Frontal cortex (tissue), 4 donors: Measurements from ENCODE around the gene HRH2. TPM values are rescaled to one million over a fixed set of nuclear protein-coding genes. Genes with fewer than 3 reads are reported as not detected.
"Not testable (repeated sequence)": the region's sequence is repeated elsewhere in the genome, so short reads cannot be mapped to it uniquely, and the experiment has no call there.

Experiments used
- DNase-seq, 2 donors: peaks; one replicate each; pipeline ENCODE4 v3.0.0; 2012; ENCODE audit warnings: low spot score in 2 of 2
- FAIRE-seq: peaks from 2 replicates; lab custom pipeline; 2012; peaks lifted over from hg19 to GRCh38; lab: Jason Lieb, UNC
- total RNA-seq: library from RNA; depleted of rRNA; stranded (reverse); fragments of >200 nt; gene quantifications from one replicate; pipeline ENCODE4 v1.2.3, GENCODE V29; 2014
- donor health status: control.
- donor health status: control.
- donor health status: control.

Gene HRH2
- total RNA-seq, 1 donor from 2014 or later = 3.3 TPM

DNA sequence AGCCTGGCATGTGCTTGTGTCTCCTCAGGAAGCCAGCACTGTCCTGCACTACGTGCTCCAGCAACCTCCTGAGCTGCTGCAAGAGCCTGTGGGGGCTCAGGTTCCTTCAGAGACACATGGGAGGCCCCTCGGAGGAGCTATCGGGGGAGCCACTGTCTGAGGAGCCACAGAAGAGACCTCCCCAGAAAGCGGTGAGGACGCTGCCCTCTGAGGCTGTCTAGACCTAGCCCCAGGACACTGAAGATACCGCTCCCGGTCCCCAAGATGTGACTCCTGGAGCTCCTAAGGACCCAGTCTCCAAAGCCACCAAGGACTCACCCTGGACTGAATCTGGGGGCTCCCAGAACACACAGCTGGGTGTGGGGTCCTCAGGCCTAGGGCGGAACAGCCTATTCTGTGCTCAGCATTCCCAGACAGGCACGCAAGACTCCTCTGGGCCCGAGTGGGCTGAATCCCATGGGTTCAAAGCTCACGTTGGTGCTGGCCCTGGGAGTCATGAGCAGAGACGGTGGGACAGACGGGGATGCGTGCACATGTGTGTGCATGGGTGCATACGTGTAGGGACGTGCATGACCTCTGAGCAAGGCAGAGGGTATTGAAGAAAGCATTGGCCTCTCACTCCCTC lies 50.0 kb downstream of the HRH2 start:
- DNase-seq = no peak

DNA sequence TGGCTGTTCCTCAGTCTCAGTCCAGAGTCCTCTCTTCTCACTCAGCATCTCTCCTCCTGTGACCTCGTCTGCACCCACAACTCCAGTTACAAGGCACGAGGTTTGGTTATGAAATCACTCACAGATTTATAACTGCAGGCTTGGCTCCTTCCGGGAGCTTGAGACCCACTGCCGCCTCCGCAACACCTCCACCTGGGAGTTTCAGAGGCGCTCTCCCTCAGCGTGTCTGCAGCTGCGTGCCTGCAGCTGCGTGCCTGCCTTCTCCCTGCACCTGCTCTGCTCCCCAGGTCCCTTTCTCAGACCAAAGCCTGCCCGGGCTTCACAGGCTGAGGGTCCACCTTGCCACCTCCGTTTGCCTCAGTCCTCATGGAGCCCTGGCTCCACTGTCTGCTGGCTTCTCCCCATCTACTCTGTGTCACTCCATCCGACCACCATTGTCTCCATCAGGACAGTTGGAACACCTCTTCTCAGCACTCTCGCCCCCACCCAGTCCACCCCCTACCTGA lies 51.5 kb downstream of the HRH2 start:
- DNase-seq (no peak), FAIRE-seq (no peak)

More for the DNA sequence above, 50.0 kb downstream of the HRH2 start:
- FAIRE-seq = no peak

DNA sequence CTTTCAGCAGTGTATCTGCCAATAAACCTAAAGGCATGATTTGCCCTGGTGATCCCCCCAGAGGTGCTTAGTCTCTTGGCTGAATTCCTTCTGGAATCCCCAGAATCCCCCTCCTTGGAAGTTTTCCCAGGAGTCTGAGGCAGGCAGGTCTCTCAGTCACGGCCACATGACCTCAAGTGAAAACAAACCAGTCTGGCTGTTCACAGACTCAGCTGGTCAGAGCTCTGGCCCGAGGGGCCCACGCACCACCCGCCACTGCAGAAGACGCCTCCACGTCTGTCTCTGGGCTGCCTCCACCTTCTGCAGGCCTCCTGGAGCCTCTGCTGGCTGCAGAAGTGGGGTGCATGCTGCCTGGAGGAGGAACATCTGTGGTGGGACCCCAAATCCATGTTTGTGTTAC lies 52.5 kb downstream of the HRH2 start:
- FAIRE-seq = no peak
- no peak for DNase-seq

DNA sequence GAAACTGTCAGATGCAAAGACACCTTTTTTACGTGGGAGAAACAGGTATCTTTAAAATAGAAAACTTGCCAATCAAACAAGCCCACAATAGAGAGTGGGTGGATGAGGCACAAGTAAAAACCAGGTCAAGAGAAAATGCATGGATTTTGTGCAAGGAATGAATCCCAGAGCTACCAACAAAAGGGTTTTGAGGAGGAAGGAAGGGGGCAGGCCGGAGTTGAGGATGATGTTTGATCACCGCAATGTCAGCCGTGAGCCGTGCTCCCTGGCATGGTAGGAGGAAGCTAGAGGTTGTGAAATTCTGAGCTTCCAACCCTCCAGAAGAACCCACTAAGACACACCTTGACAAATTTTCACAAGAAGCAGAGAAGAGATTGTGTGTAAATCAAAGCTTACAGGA lies 53.2 kb downstream of the HRH2 start:
- FAIRE-seq (no peak), DNase-seq (no peak)

DNA sequence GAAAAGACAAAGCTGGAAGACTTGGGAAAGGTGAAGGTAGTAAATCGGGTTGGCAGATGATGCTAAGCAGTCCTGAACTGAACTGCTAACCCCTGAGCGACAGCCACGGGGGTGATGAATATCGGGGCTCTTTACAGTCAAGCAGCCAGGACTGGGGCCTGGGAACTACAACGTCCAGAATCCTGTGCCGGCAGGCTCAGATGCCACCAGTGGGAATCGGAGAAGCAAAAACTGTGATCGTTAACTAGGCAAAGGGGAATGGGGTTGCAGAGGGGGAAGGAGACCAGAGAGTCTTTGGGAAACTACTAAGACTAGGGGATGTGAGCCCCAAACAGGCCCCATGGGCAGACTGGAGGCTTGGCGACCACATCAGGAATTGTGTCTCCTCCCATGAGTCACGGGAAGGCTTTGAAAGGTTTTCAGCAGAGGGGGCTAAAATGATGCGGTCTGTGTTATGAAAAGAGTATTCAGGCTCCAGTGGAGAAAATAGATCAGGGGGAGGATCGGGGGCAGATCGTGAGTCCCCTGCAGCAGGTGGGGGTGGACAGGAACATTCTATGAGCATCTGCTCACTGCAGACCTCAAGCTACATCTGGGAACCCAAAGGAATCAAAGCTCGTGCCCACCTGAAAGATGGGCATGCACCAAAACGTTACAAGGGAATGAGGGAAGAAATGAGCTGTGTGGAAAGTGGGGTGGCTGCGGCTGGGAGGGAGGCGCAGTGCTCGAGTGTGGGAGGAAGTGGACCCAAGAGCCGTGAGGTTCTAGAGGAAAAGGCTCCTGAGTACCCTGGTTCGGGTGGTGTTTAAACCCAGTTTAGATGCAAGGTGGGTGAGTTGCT lies 53.8 kb downstream of the HRH2 start:
- no peak for DNase-seq
- FAIRE-seq = no peak

DNA sequence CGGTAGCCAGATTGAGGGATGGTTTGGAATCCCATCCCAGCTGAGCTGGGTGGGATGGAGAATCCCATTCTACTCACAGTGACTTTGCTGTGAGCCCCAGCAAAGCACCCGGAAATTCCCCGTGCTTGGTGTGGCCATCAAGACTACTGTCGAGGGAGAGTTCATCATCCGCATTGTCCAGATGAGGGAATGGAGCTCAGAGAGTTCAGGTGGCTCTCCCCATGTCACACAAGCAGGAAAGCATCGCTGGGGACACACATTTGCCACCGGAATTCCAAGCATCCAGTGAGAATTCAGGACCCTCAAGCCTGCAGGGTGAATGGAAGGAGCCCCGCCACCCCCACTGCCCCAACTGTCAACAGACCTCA lies 54.4 kb downstream of the HRH2 start:
- FAIRE-seq (no peak), DNase-seq (no peak)

DNA sequence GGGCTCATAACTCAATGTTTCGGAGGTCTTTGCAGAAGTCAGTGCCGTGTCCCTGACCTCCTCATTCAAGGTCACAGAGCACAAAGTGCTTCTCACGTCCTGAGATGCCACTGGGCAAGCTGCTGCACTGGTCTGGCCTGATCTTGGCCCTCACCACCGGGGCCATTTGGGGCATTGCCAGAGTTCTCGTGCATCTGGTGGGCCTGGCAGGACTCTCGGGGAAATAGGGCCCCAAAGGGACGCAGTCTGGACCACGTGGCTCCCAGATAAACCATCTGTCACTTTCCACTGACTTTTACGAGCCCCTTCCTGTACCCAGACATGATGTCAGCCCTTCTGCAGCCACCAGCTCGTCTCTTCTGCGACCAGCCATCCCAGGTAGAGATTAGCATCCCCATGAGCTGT lies 54.8 kb downstream of the HRH2 start:
- DNase-seq = no peak

DNA sequence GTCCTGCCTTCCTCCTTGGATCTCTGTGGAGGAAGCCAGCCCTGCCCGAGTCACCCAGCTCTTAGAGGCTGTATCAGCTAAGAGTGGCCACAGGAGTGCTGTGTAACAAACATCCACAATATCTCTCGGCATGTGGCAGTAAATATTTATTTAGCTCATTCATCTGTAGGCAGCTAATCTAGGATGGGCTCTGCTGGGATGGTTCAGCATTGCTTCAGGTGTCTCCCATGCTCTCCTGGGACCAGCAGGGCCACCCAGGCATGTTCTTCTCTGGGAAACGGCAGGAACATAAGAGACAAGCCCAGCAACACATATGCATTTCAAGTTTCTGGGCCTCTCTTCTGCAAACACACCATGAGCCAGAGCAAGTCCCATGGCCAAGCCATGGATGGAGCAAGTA lies 56.1 kb downstream of the HRH2 start:
- FAIRE-seq (no peak), DNase-seq (no peak)

More for the DNA sequence above, 54.8 kb downstream of the HRH2 start:
- no peak for FAIRE-seq

DNA sequence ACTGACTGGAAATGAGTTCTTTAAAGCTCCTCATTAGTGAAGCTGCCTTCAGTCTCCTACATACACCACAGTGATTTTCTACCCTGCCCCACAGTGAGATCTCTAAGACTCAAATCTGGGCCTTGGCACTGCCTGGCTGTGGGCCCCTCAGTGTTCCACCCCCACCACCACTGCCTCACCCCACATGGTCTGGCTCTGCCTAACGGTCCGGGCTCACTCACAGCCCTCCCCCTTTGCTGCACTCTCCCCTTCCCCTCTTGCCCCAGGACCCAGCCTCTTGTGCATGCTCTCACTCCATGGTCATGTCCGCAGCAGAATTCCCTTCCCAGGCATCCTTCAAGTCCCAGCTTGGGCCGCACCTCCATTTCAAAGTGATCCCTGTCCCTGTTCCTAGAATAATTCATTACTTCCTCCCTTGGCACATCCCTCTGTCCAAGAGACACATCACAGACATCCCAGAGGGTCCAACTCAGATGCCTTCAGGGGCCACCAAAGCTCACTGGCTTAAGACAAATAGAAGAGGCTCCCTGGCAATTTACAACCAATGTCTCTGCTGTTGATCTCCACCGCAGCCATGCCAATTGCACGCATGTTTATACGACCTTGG lies 56.7 kb downstream of the HRH2 start:
- DNase-seq (no peak), FAIRE-seq (no peak)

DNA sequence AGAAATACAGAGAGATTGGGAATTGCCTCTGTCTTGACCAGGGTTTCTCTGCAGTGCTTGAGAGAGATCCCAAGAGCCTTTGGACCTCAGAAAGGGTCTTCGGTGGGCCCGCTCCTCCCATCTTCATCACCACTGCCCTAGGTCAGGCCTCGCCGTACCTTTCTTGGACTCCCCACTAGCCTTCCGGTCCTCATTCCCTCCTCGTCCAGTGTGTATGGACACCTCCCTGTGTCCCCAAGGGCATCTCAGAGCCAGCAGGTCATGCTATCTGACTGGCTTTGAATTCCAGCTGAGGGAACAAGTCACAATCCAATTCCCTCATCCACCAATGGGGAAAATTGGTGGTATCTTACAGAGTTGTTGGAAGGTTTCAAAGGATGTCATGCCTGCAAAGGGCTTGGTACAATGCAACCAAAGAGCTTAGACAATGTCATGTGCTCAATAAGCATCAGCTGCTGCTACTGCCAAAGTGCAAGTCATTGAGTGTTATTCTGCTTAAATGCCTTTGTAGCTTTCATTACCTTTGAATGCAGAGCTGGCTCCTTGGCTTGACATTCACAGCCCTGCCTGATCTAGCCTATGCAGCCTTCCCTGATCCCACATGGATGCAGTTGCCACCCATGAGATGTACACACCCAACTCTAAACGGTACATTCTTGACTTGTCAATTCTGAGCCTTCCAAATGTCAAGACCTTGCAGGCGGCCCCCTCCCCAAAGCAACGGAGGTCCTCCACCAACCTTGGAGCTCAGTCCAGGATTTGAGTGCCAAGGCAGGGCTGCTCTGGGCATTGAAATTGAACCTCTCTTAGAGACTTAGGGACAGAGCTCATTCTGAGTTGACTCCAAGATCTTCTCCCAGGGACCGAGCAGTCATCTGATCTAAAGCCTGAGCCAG lies 58.0 kb downstream of the HRH2 start:
- no peak for FAIRE-seq

DNA sequence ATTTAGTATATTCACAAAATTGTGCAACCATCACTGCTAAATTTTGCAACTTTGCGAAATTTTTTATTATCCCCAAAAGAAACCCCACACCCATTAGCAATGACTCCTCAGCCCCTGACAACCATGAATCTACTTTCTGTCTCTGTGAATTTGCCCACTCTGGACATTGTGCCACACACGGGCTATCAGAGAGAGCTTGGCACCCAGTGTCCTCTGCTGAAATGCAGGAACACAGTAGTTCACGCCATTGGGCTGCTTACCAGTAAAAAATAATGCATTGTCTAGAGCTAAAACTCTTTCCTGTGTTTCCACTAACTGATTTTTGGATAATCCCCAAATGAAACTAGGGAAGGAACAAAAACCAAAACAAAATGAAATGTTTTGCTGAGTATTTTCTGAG lies 60.0 kb downstream of the HRH2 start:
- FAIRE-seq (no peak), DNase-seq (no peak)

More for the DNA sequence above, 58.0 kb downstream of the HRH2 start:
- no peak for DNase-seq

DNA sequence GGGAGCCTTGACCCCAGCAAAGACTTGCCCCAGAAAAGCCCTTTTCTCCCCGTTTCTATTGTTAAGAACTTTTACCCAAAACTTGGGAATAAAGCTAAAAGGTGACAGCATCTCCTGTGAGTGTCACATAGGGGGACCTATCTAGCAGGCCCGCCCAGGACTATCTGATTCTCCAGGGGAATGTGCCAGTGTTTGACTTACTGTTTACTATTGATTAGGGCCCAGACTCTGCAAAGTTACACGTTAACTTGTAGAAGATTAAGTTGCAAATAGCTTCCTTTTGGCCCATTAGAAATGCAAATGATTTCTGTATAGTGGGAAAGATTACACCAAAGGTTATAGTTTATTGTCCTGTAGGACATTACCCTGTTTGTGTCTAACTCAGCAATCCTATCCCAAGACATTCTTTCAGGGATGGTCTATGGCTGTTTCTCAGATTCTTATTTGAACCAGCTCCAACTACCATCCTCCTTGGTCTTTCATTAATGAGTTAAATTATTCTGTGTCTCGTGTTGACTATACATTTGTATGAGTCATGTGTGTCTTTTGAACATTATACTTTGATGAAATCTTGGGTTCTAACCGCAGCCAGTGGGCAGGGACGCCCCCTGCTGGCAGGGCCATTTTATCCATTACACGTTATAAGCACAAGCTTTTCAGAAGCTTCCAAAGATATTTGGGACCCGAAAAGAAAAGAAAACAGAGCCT lies 60.7 kb downstream of the HRH2 start:
- no peak for DNase-seq
- no peak for FAIRE-seq

DNA sequence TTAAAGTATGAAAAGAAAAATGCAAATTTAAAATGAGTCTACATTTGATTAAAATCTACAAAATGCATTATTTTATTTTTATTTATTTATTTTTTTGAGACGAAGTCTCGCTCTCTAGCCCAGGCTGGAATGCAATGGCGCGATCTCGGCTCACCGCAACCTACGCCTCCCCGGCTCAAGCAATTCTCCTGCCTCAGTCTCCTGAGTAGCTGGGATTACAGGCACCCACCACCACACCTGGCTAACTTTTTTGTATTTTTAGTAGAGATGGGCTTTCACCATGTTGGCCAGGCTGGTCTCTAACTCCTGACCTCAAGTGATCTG lies 61.2 kb downstream of the HRH2 start:
- not testable (repeated sequence) for DNase-seq, FAIRE-seq

DNA sequence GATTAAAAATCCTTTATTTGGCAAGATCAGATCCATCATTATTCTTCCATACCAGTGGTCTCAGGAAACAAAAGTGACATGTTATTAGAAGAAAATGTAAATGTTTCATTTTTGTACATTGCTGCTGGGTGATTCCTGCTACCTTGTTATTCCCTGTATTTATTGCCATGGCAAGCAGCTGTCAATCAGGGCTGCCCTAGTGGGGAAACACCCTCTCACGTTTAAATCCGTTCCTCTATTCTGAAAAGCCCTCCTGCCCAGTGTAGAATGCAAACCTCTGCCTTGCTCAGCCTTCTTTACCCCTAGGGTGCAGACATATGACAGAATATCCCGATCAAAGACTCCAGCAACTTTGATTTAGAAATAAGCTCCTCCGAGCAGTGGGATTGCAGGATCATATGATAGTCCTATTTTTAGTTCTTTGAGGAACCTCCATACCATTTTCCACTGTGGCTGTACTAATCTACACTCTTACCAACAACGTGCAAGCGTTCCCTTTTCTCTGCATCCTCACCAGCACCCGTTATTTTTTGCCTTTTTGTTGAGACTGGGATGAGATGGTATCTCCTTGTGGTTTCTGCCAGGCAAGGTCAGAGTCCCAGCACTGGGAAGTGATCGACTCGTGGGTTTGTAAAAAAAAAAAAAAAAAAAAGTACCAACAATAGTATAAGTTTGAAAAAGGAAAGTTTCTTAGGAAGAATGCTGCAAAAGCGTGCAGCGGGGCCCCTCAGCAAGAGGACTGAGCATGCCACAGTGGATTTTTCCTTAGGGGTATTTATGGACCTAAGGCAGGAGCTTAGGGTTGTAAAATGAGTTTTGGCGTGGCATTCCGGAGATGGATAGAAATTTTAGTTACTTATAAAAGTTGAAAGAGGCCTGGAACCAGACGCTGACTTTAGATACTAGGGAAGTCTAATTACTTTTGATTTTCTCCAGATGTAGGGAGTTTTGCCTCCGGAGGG lies 66.7 kb downstream of the HRH2 start:
- FAIRE-seq = no peak
- DNase-seq = no peak

DNA sequence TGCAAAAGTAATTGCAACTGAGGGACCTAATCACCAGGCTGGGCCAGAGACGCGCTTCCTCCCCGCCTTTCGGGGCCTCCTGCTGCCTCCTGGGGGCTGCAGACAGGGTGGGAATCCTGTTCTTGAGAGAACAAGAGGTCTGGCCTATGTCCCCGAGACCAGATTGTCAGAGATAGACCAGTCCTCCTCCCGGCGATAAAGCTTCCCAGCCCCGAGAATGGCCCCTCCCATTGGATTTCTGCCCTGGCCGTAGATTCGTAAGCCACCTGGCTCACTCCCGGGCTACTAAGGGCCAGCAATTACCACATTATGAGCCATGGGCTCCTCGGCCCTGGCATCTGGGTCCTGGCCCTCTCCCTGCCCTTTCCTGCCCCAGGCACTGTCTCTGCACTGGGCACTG lies 70.4 kb downstream of the HRH2 start:
- no peak for DNase-seq
- FAIRE-seq = no peak

DNA sequence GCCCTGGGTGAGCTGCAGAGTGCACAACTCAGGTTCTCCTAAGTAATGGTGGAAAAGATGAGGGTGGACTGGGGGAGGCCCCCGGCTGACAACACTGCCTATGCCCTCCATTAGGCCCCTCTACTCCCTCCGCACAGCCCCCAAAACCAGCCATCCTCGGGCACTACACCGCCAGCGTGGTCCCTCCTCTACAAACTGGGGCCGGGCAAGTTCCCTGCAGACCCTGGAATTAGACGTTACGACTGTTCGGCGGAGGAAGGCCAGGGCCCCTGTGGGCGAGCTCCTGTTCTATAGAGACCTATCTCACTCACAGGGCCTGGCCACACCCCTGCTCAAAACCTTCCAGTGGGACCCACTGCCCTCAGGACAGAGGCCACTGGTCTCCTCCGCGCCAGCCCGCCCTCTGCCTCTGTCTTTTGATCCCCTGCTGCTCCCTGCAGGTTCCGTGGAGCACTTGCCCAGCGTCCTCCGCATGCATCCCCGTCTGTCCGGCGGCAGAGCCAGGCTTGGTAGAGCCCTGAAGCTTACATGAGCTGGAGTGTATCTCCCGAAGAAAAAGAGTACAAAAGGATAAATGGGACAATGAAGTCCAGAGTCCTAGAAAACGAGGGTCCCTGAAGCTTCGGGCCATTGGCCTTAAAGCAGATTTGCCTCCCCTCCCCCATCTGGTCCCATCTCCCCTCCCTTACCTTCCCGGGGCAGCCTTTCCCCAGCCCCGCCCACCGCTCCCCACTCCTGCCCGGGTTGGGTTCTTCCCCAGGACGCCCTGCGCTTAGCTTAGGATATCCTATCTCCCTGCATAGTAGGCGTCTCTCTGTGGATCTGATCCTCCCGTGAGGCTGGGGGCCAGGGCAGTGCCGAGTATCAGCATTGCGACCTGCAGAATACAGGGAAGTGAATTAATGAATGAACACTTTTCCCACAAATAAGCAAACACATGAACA lies 71.3 kb downstream of the HRH2 start:
- DNase-seq = no peak
- no peak for FAIRE-seq

DNA sequence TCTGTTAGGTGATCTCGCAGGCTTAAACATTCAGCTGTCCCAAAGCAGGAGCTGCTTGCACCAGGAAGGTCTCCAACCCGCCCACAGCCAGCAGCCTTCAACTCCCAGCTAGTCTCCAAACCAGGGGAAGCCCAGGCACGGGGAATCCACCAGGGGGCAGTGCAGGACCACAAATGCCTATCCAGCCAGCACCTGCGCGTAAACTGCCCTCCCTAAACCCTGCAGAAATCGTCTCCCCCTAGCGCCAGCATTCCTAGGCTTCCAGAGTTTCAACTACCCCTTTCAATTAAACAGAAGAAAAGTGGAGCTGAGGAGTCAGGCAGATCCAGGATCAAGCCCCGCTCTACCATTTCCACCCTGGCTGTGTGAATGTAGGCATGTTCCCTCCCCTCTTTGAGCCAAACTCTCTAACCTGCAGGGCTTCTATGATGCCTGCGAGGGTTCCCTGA lies 72.0 kb downstream of the HRH2 start:
- DNase-seq = peak; percentile 68 to 88
- FAIRE-seq = no peak
